HFFc6 (cell line): ENCODE measurements around the gene TSPAN33. TPM values are rescaled to one million over a fixed set of nuclear protein-coding genes. Genes with fewer than 3 reads are reported as not detected.

Experiments used
- DNase-seq: peaks from one replicate; pipeline ENCODE4 v3.0.0-alpha.2; 2018
- H3K27ac Mint-ChIP-seq: 2 replicates; pipeline ENCODE4 v1.8.0; 2020; ENCODE audit warnings: mild to moderate bottlenecking, mixed read lengths
- H3K27me3 Mint-ChIP-seq: 2 replicates; pipeline ENCODE4 v1.8.0; 2021; ENCODE audit warnings: mild to moderate bottlenecking, moderate library complexity, mixed read lengths; ENCODE audit not compliant: insufficient read depth
- H3K36me3 Mint-ChIP-seq: 2 replicates; pipeline ENCODE4 v1.8.0; 2021; ENCODE audit warnings: low read depth, mixed read lengths
- H3K4me1 Mint-ChIP-seq: 2 replicates; pipeline ENCODE4 v1.8.0; 2020; ENCODE audit warnings: low read depth, mixed read lengths
- H3K4me3 Mint-ChIP-seq: 2 replicates; pipeline ENCODE4 v1.8.0; 2020; ENCODE audit warnings: mild to moderate bottlenecking, moderate library complexity, mixed read lengths
- H3K9me3 Mint-ChIP-seq: 2 replicates; pipeline ENCODE4 v1.8.0; 2020; ENCODE audit warnings: mild to moderate bottlenecking, mixed read lengths
- total RNA-seq, 6 experiments: library from RNA; stranded (reverse); fragmentation: NEBNext Ultra II Directional; extraction: Animal tissue kit (Norgen Biotek cat#: 25700); gene quantifications; 2 replicates in 1 of 6; 3 replicates in 5 of 6; pipeline ENCODE4 v1.2.3, GENCODE V29; 2021
- TF ChIP-seq, protein P1 (sequence below): fragments of 200-600 bp; sonication (generic); IDR thresholded peaks from 2 replicates; pipeline ENCODE4 v1.5.0; 2021; ENCODE audit warnings: antibody characterized with exemption, mild to moderate bottlenecking

Gene TSPAN33
- total RNA-seq, 6 experiments from 2014 or later, result 0.12 to 0.30 (median 0.19) TPM; not detected in 1

DNA sequence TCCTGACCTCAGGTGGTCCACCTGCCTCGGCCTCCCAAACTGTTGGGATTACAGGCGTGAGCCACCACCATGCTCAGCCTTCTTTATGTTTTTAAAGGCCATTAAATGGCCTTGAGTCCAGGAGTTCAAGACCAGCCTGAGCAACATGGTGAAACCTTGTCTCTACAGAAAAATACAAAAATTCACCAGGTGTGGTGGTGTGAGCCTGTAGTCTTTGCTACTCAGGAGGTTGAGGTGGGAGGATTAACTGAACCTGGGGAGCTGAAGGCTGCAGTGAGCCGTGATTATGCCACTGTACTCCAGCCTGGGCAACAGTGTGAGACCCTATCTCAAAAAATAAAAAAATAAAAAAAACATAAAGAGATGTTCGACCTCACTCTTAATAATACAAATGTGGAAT, 54.9 kb downstream of the TSPAN33 start:
- H3K36me3 Mint-ChIP-seq, result no peaks in the 10 kb centered on the region
- no peaks in the 10 kb centered on the region for H3K4me1 Mint-ChIP-seq
- TF ChIP-seq, protein P1, sequence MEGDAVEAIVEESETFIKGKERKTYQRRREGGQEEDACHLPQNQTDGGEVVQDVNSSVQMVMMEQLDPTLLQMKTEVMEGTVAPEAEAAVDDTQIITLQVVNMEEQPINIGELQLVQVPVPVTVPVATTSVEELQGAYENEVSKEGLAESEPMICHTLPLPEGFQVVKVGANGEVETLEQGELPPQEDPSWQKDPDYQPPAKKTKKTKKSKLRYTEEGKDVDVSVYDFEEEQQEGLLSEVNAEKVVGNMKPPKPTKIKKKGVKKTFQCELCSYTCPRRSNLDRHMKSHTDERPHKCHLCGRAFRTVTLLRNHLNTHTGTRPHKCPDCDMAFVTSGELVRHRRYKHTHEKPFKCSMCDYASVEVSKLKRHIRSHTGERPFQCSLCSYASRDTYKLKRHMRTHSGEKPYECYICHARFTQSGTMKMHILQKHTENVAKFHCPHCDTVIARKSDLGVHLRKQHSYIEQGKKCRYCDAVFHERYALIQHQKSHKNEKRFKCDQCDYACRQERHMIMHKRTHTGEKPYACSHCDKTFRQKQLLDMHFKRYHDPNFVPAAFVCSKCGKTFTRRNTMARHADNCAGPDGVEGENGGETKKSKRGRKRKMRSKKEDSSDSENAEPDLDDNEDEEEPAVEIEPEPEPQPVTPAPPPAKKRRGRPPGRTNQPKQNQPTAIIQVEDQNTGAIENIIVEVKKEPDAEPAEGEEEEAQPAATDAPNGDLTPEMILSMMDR, result no peak
- no peak overlapping the region for H3K4me3 Mint-ChIP-seq
- peaks cover 24% of the 10 kb centered on the region for H3K27me3 Mint-ChIP-seq
- DNase-seq, result no peak
- H3K9me3 Mint-ChIP-seq, result no peaks in the 10 kb centered on the region
- no peak overlapping the region for H3K27ac Mint-ChIP-seq

DNA sequence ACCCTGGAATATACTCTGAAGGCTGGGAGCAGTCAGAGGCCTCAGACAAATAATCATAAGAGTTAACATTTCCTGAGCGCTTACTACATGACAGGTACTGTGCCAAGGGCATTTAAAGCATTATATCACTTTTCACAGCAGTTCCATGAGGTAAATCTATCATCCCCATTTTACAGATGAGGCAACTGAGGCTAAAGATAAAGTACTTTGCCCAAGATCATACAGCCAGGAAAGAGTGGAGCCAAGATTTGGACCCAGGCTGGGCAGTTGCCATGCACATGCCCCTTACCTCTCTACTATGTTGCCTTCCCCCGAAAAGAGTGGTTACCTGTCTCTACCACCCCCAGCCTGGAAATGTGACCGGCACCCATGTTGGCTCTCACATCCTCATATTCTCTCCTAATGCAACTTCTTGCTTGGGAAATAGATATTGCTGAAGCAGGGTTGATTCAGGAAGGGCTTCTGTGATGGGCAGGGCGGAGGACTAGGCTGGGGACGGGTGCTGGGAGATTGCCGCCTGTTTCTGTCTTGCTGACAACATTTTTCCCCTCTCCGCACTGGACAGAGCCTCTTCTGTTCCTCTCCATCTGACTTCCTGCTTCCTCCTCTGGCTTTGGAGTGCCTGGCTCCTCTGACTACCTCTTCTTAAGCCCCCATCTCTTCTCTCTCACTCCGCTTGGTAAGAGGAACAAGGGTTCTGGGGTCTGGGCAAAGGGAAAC, 57.7 kb downstream of the TSPAN33 start:
- TF ChIP-seq, protein P1, result no peak

DNA sequence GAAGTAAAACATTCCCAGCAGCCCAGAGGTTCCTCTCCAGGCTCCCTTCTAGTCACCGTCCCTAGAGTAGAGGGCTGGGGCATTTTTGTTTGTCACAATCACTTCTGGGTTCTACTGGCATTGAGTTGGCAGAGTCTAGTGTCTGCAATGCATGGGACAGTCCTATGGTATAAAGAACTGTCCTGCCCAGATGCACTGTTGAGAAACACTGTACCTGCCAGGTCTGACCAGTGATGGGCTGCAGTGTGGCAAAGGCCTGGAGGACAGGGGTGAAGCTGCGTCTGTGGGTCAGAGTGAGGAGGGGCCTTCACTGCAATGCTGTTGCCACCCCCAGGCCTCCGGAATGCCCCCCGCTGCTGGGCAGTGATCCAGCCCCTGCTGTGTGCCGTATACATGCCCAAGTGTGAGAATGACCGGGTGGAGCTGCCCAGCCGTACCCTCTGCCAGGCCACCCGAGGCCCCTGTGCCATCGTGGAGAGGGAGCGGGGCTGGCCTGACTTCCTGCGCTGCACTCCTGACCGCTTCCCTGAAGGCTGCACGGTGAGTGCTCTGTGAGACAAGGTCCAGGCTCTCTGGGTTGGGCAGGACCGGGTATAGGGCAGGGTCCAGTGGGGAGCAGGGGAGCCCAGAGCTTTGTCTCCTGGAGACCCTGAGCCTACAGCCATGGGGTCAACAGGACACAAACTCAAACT, 58.7 kb downstream of the TSPAN33 start:
- TF ChIP-seq, protein P1, result no peak
- Mint-ChIP-seq H3K9me3 (no peaks in the 10 kb centered on the region), H3K4me1 (no peaks in the 10 kb centered on the region), H3K27ac (no peak overlapping the region), H3K27me3 (peaks cover 40% of the 10 kb centered on the region), H3K36me3 (no peaks in the 10 kb centered on the region), H3K4me3 (no peak overlapping the region)
- DNase-seq, result no peak

More for the DNA sequence above, 57.7 kb downstream of the TSPAN33 start:
- no peak for DNase-seq
- Mint-ChIP-seq H3K4me3 (no peak overlapping the region), H3K27me3 (peaks cover 30% of the 10 kb centered on the region), H3K9me3 (no peaks in the 10 kb centered on the region), H3K4me1 (no peaks in the 10 kb centered on the region), H3K27ac (no peak overlapping the region), H3K36me3 (no peaks in the 10 kb centered on the region)

DNA sequence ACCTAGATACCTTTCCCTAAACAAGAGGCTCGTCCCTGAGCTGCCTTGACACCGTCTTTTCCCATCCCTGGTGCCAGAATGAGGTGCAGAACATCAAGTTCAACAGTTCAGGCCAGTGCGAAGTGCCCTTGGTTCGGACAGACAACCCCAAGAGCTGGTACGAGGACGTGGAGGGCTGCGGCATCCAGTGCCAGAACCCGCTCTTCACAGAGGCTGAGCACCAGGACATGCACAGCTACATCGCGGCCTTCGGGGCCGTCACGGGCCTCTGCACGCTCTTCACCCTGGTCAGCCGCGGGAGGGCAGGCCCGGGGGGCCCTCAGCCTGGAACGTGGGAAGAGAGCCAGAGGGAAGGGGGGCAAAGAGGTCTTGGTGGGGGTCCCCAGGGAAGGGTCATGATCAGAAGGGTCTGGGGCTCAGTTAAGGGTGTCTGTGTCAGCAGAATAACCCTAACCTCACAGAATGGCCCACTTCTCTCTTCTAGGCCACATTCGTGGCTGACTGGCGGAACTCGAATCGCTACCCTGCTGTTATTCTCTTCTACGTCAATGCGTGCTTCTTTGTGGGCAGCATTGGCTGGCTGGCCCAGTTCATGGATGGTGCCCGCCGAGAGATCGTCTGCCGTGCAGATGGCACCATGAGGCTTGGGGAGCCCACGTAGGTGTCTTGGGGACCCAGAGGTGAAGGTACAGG, 60.8 kb downstream of the TSPAN33 start:
- Mint-ChIP-seq H3K4me3 (no peak overlapping the region), H3K9me3 (no peaks in the 10 kb centered on the region), H3K27ac (no peak overlapping the region), H3K36me3 (no peaks in the 10 kb centered on the region), H3K4me1 (no peaks in the 10 kb centered on the region), H3K27me3 (peaks cover 47% of the 10 kb centered on the region)
- TF ChIP-seq, protein P1, result no peak
- no peak for DNase-seq

DNA sequence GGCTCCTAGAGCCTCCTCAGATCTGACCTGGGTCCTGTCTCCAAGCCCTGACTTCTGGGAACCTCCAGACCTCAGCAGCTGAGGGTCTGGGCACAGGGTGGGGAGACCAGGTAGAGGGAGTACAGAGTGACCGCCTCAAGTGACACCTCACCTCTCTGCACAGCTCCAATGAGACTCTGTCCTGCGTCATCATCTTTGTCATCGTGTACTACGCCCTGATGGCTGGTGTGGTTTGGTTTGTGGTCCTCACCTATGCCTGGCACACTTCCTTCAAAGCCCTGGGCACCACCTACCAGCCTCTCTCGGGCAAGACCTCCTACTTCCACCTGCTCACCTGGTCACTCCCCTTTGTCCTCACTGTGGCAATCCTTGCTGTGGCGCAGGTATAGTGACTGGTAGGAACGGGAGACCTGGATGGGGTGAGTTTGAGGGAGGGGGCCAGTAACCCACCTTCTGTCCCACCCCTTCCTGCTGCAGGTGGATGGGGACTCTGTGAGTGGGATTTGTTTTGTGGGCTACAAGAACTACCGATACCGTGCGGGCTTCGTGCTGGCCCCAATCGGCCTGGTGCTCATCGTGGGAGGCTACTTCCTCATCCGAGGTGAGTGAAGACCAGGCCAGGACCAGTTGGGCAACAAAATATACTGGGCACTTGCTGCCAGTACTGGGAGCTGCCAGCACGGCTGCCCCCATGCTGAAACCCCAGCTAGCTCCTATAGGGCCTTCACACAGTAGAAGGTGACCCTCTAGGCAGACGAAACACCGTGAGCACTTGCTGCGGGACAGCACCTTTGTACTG, 61.7 kb downstream of the TSPAN33 start:
- no peak for DNase-seq
- no peak overlapping the region for H3K4me3 Mint-ChIP-seq
- H3K4me1 Mint-ChIP-seq, result no peaks in the 10 kb centered on the region
- peaks cover 48% of the 10 kb centered on the region for H3K27me3 Mint-ChIP-seq
- no peaks in the 10 kb centered on the region for H3K9me3 Mint-ChIP-seq
- H3K36me3 Mint-ChIP-seq, result no peaks in the 10 kb centered on the region
- TF ChIP-seq, protein P1, result no peak
- no peak overlapping the region for H3K27ac Mint-ChIP-seq
